Peyer's patch (tissue), 4 donors: ENCODE data around the gene IFT122.

ENCODE experiments used
- CTCF ChIP-seq, 6 experiments: fragments of 450-650 bp in 4 of 6; fragments of 200-600 bp in 2 of 6; sonication (generic) in 1 of 6; IDR thresholded peaks; one replicate each; pipeline ENCODE4 v1.5.1; 2017 to 2019; ENCODE audit warnings: antibody characterized with exemption in 6 of 6, mild to moderate bottlenecking in 3 of 6, moderate library complexity in 1 of 6
- POLR2A ChIP-seq, 2 donors: fragments of 450-650 bp; IDR thresholded peaks; one replicate each; pipeline ENCODE4 v1.5.1; 2017; ENCODE audit warnings: antibody characterized with exemption in 2 of 2, mild to moderate bottlenecking in 2 of 2, moderate library complexity in 2 of 2

DNA sequence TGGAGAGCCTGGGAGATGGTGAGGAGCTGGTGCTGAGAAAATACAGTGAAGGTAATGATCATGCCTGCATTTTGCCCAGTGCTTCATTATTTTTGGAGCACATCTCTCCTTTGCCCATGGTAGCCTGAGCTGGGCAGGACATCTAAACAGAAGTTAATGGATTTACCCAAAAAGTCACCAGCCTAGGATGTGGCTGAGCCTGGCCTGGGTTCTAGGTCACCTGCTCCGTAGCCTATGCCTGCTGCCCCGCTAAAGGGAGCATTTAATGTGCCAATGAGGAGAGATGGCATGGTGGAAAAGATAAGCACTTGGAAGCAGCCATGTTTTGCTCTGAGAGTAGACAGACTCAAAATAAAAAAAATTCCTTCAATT is 46.6 kb downstream of the IFT122 start:
- TF ChIP-seq CTCF (IDR thresholded peaks at IDR 0.05) (no peak), POLR2A (IDR thresholded peaks at IDR 0.05) (no peak)
